Activated CD8-positive, alpha-beta T cell treated with anti-CD3 and anti-CD28 coated beads for 36 hours (primary cell): ENCODE measurements around the gene UBE2D1. TPM values are rescaled to one million over a fixed set of nuclear protein-coding genes. Genes with fewer than 3 reads are reported as not detected.

Experiments used
- ATAC-seq: fragments of 200-7000 bp; cut with Tn5 transposase; one replicate; pipeline ENCODE4 v1.10.0; 2021; ENCODE audit warnings: mild to moderate bottlenecking, moderate library complexity
- CTCF ChIA-PET: fragments of 350-600 bp; sonication (Branson Sonifier 250); formaldehyde crosslinking; loops from one replicate; lab custom pipeline; 2021; ENCODE audit warnings: antibody characterized with exemption; lab: Charles Lee
- POLR2A ChIA-PET: fragments of 350-600 bp; sonication (Branson Sonifier 250); formaldehyde crosslinking; loops from one replicate; lab custom pipeline; 2021; ENCODE audit warnings: antibody characterized with exemption; lab: Charles Lee
- DNase-seq: peaks from one replicate; pipeline ENCODE4 v3.0.0-alpha.2; 2020
- H3K27ac Mint-ChIP-seq: one replicate; pipeline ENCODE4 v1.8.0; 2021; ENCODE audit warnings: mild to moderate bottlenecking, mixed read lengths
- H3K27me3 Mint-ChIP-seq: one replicate; pipeline ENCODE4 v1.8.0; 2021; ENCODE audit warnings: mixed read lengths
- H3K36me3 Mint-ChIP-seq: one replicate; pipeline ENCODE4 v1.8.0; 2021; ENCODE audit warnings: low read depth, mixed read lengths
- H3K4me1 Mint-ChIP-seq: one replicate; pipeline ENCODE4 v1.8.0; 2021; ENCODE audit warnings: low read depth, mixed read lengths
- H3K4me3 Mint-ChIP-seq: one replicate; pipeline ENCODE4 v1.8.0; 2021; ENCODE audit warnings: mild to moderate bottlenecking, moderate library complexity, mixed read lengths
- H3K9me3 Mint-ChIP-seq: one replicate; pipeline ENCODE4 v1.8.0; 2021; ENCODE audit warnings: mixed read lengths
- CTCF ChIP-seq: fragments of 200-600 bp; IDR thresholded peaks from one replicate; pipeline ENCODE4 v1.8.0; 2022; ENCODE audit warnings: antibody characterized with exemption, mild to moderate bottlenecking
- intact Hi-C: fragments of 100-400 bp; cut with micrococcal nuclease; formaldehyde crosslinking; loops from one replicate; pipeline ENCODE4 v1.10.0; 2022
- total RNA-seq, 2 experiments: library from RNA; stranded (reverse); gene quantifications; one replicate each; pipeline ENCODE4 v1.2.3, GENCODE V29; 2021

Gene UBE2D1
- 10 to 100 TPM; 12.1 to 12.8 TPM for total RNA-seq

- no peak for TF ChIP-seq CTCF
- ATAC-seq (peak; percentile 98), DNase-seq (peak; percentile 90)
- H3K4me1 Mint-ChIP-seq: peaks cover 30% of the 10 kb centered on the region
- no peaks in the 10 kb centered on the region for H3K27me3 Mint-ChIP-seq
- peak within 1 kb of the TSS; percentile 69 for H3K27ac Mint-ChIP-seq
- H3K36me3 Mint-ChIP-seq: peaks cover 14% of the 10 kb centered on the region
- intact Hi-C loops: loop anchor here (5.0 kb wide), 1 partner anchor 47 kb away; no protein-coding TSS in a partner anchor
- CTCF ChIA-PET: interaction anchor here (0.5 to 2.0 kb wide), 6 partner anchors 35 to 54 kb away, joined by 3 to 11 read pairs (median 3); partner anchors contain the start of gene TFAM
- H3K4me3 Mint-ChIP-seq: peak within 1 kb of the TSS; percentile 91
- POLR2A ChIA-PET: interaction anchor here (0.6 to 1.2 kb wide), 4 partner anchors 8 to 51 kb away, joined by 3 to 4 read pairs (median 3); no protein-coding TSS in a partner anchor
- no peaks in the 10 kb centered on the region for H3K9me3 Mint-ChIP-seq
Measured at GRCh38 chr10:58334817-58335305, at the start of gene UBE2D1. TSS of gene UBE2D1 (plus strand) at chr10:58335006. CDS start at chr10:58335202, 196 bp downstream.

- intact Hi-C loops: loop anchor here (2.0 kb wide), 1 partner anchor 115 kb away; no protein-coding TSS in a partner anchor
- no peaks in the 10 kb centered on the region for H3K9me3 Mint-ChIP-seq
- no peak overlapping the region for H3K4me3 Mint-ChIP-seq
- POLR2A ChIA-PET: interaction anchor here (1.8 kb wide), 1 partner anchor 22 kb away, joined by 6 read pairs; the partner anchor contains the start of gene CISD1
- TF ChIP-seq CTCF: peak; percentile 79
- DNase-seq (peak; percentile 41), ATAC-seq (peak; percentile 65)
- CTCF ChIA-PET: interaction anchor here (0.6 to 7.7 kb wide), 24 partner anchors 9 to 160 kb away, joined by 3 to 151 read pairs (median 5); partner anchors contain the start of genes TFAM and UBE2D1
- no peaks in the 10 kb centered on the region for H3K27me3 Mint-ChIP-seq
- H3K36me3 Mint-ChIP-seq: peaks cover 4% of the 10 kb centered on the region
- no peak overlapping the region for H3K27ac Mint-ChIP-seq
- no peaks in the 10 kb centered on the region for H3K4me1 Mint-ChIP-seq
Measured at GRCh38 chr10:58291538-58292174, 43.1 kb upstream of the UBE2D1 start.

GRCh38 chr10:58293989-58294388 is 40.8 kb upstream of the UBE2D1 start:
- no peak overlapping the region for H3K4me3 Mint-ChIP-seq
- POLR2A ChIA-PET: no interaction called here

GRCh38 chr10:58299580-58299979 is 35.2 kb upstream of the UBE2D1 start:
- intact Hi-C loops: loop anchor here (2.0 kb wide), 1 partner anchor 85 kb away; the partner anchor contains the start of gene TFAM
- DNase-seq: peak; percentile 74
- POLR2A ChIA-PET: no interaction called here
- Mint-ChIP-seq H3K27ac (no peak overlapping the region), H3K4me1 (peaks cover 2% of the 10 kb centered on the region), H3K4me3 (no peak overlapping the region), H3K27me3 (peaks cover 10% of the 10 kb centered on the region), H3K36me3 (no peaks in the 10 kb centered on the region), H3K9me3 (no peaks in the 10 kb centered on the region)
- peak; percentile 85 for TF ChIP-seq CTCF
- CTCF ChIA-PET: interaction anchor here (0.7 to 4.1 kb wide), 34 partner anchors 8 to 231 kb away, joined by 3 to 64 read pairs (median 4); partner anchors contain the start of genes TFAM and UBE2D1
- ATAC-seq: peak; percentile 83

More at GRCh38 chr10:58293989-58294388, 40.8 kb upstream of the UBE2D1 start:
- intact Hi-C loops: no loop called here
- no peak overlapping the region for H3K27ac Mint-ChIP-seq
- ATAC-seq (no peak), DNase-seq (no peak)
- TF ChIP-seq CTCF: no peak
- no peaks in the 10 kb centered on the region for H3K4me1 Mint-ChIP-seq
- H3K9me3 Mint-ChIP-seq: no peaks in the 10 kb centered on the region
- CTCF ChIA-PET: interaction anchor here (5.0 to 7.7 kb wide), 2 partner anchors 91 to 116 kb away, joined by 19 to 151 read pairs; partner anchors contain the start of gene TFAM
- H3K27me3 Mint-ChIP-seq: no peaks in the 10 kb centered on the region
- peaks cover 3% of the 10 kb centered on the region for H3K36me3 Mint-ChIP-seq
